ENCODE measurements around the gene MYOM3. TPM values are rescaled to one million over a fixed set of nuclear protein-coding genes. Genes with fewer than 3 reads are reported as not detected.

The MYOM3 gene
- total RNA-seq, 2 experiments from 2014 or later, result not detected

- no peak overlapping the region for H3K4me3 Mint-ChIP-seq
- no peaks in the 10 kb centered on the region for H3K27me3 Mint-ChIP-seq
- POLR2A ChIA-PET, result no interaction called here
- no peaks in the 10 kb centered on the region for H3K36me3 Mint-ChIP-seq
- no peak overlapping the region for H3K27ac Mint-ChIP-seq
- ATAC-seq (ENCODE audit: low read depth) (no peak), DNase-seq (no peak)
- H3K4me1 Mint-ChIP-seq, result no peaks in the 10 kb centered on the region
- no peaks in the 10 kb centered on the region for H3K9me3 Mint-ChIP-seq
Observed at GRCh38 chr1:24091971-24092482, 19.9 kb downstream of the MYOM3 start.

GRCh38 chr1:24090736-24091135 lies 21.2 kb downstream of the MYOM3 start:
- POLR2A ChIA-PET, result no interaction called here
- no peaks in the 10 kb centered on the region for H3K9me3 Mint-ChIP-seq
- DNase-seq (no peak), ATAC-seq (ENCODE audit: low read depth) (no peak)
- H3K4me3 Mint-ChIP-seq, result no peak overlapping the region
- no peaks in the 10 kb centered on the region for H3K27me3 Mint-ChIP-seq
- H3K36me3 Mint-ChIP-seq, result no peaks in the 10 kb centered on the region
- no peak overlapping the region for H3K27ac Mint-ChIP-seq
- no peaks in the 10 kb centered on the region for H3K4me1 Mint-ChIP-seq

- POLR2A ChIA-PET, result no interaction called here
- Mint-ChIP-seq H3K27me3 (no peaks in the 10 kb centered on the region), H3K4me1 (no peaks in the 10 kb centered on the region), H3K36me3 (no peaks in the 10 kb centered on the region), H3K4me3 (no peak overlapping the region), H3K9me3 (no peaks in the 10 kb centered on the region), H3K27ac (no peak overlapping the region)
- ATAC-seq (ENCODE audit: low read depth), result no peak
- no peak for DNase-seq
Observed at GRCh38 chr1:24089743-24090555, 22.0 kb downstream of the MYOM3 start.

- H3K27me3 Mint-ChIP-seq, result peaks cover under 1% of the 10 kb centered on the region
Observed at GRCh38 chr1:24089027-24089742, 22.8 kb downstream of the MYOM3 start.

GRCh38 chr1:24086466-24086865 lies 25.5 kb downstream of the MYOM3 start:
- no peak for ATAC-seq (ENCODE audit: low read depth)

More at GRCh38 chr1:24089027-24089742, 22.8 kb downstream of the MYOM3 start:
- H3K27ac Mint-ChIP-seq, result no peak overlapping the region
- POLR2A ChIA-PET, result no interaction called here
- DNase-seq, result no peak
- no peak for ATAC-seq (ENCODE audit: low read depth)
- no peak overlapping the region for H3K4me3 Mint-ChIP-seq
- no peaks in the 10 kb centered on the region for H3K36me3 Mint-ChIP-seq
- H3K4me1 Mint-ChIP-seq, result no peaks in the 10 kb centered on the region
- H3K9me3 Mint-ChIP-seq, result no peaks in the 10 kb centered on the region

GRCh38 chr1:24085546-24085945 lies 26.4 kb downstream of the MYOM3 start:
- no peak for ATAC-seq (ENCODE audit: low read depth)
- POLR2A ChIA-PET, result no interaction called here
- Mint-ChIP-seq H3K36me3 (no peaks in the 10 kb centered on the region), H3K4me1 (no peaks in the 10 kb centered on the region), H3K9me3 (no peaks in the 10 kb centered on the region), H3K4me3 (no peak overlapping the region), H3K27ac (no peak overlapping the region), H3K27me3 (peaks cover 4% of the 10 kb centered on the region)
- no peak for DNase-seq

More at GRCh38 chr1:24086466-24086865, 25.5 kb downstream of the MYOM3 start:
- POLR2A ChIA-PET, result no interaction called here
- Mint-ChIP-seq H3K27me3 (peaks cover 4% of the 10 kb centered on the region), H3K27ac (no peak overlapping the region), H3K4me1 (no peaks in the 10 kb centered on the region), H3K4me3 (no peak overlapping the region), H3K9me3 (no peaks in the 10 kb centered on the region), H3K36me3 (no peaks in the 10 kb centered on the region)
- DNase-seq, result no peak

- Mint-ChIP-seq H3K27me3 (peaks cover 7% of the 10 kb centered on the region), H3K27ac (no peak overlapping the region), H3K36me3 (no peaks in the 10 kb centered on the region), H3K4me3 (no peak overlapping the region), H3K4me1 (no peaks in the 10 kb centered on the region), H3K9me3 (no peaks in the 10 kb centered on the region)
- DNase-seq, result no peak
- POLR2A ChIA-PET, result no interaction called here
- no peak for ATAC-seq (ENCODE audit: low read depth)
Observed at GRCh38 chr1:24085007-24085406, 26.9 kb downstream of the MYOM3 start.

- H3K27me3 Mint-ChIP-seq, result peaks cover 7% of the 10 kb centered on the region
- H3K36me3 Mint-ChIP-seq, result no peaks in the 10 kb centered on the region
- no peak for DNase-seq
- no peaks in the 10 kb centered on the region for H3K9me3 Mint-ChIP-seq
- no peak for ATAC-seq (ENCODE audit: low read depth)
- H3K4me1 Mint-ChIP-seq, result no peaks in the 10 kb centered on the region
- POLR2A ChIA-PET, result interaction anchor here (0.6 kb wide), 1 partner anchor 181 kb away, joined by 3 read pairs; no protein-coding TSS in a partner anchor
- H3K27ac Mint-ChIP-seq, result no peak overlapping the region
- H3K4me3 Mint-ChIP-seq, result no peak overlapping the region
Observed at GRCh38 chr1:24084050-24084449, 27.9 kb downstream of the MYOM3 start.

- no peak for DNase-seq
- Mint-ChIP-seq H3K4me3 (no peak overlapping the region), H3K36me3 (no peaks in the 10 kb centered on the region), H3K27me3 (peaks cover 7% of the 10 kb centered on the region), H3K27ac (no peak overlapping the region), H3K4me1 (no peaks in the 10 kb centered on the region), H3K9me3 (no peaks in the 10 kb centered on the region)
- POLR2A ChIA-PET, result interaction anchor here (0.6 kb wide), 1 partner anchor 495 kb away, joined by 3 read pairs; no protein-coding TSS in a partner anchor
- ATAC-seq (ENCODE audit: low read depth), result no peak
Observed at GRCh38 chr1:24082372-24082771, 29.6 kb downstream of the MYOM3 start.

- H3K27ac Mint-ChIP-seq, result no peak overlapping the region
- H3K36me3 Mint-ChIP-seq, result no peaks in the 10 kb centered on the region
- ATAC-seq (ENCODE audit: low read depth), result no peak
- H3K9me3 Mint-ChIP-seq, result no peaks in the 10 kb centered on the region
- no peak overlapping the region for H3K4me3 Mint-ChIP-seq
- no peak for DNase-seq
- H3K27me3 Mint-ChIP-seq, result peaks cover 7% of the 10 kb centered on the region
- POLR2A ChIA-PET, result no interaction called here
- no peaks in the 10 kb centered on the region for H3K4me1 Mint-ChIP-seq
Observed at GRCh38 chr1:24081190-24081589, 30.7 kb downstream of the MYOM3 start.

- Mint-ChIP-seq H3K9me3 (no peaks in the 10 kb centered on the region), H3K27ac (no peak overlapping the region), H3K36me3 (no peaks in the 10 kb centered on the region), H3K4me3 (no peak overlapping the region), H3K27me3 (peaks cover 7% of the 10 kb centered on the region), H3K4me1 (no peaks in the 10 kb centered on the region)
- POLR2A ChIA-PET, result no interaction called here
- DNase-seq, result no peak
- ATAC-seq (ENCODE audit: low read depth), result no peak
Observed at GRCh38 chr1:24080131-24080530, 31.8 kb downstream of the MYOM3 start.

- no peak overlapping the region for H3K4me3 Mint-ChIP-seq
- ATAC-seq (ENCODE audit: low read depth), result no peak
- peaks cover 3% of the 10 kb centered on the region for H3K27me3 Mint-ChIP-seq
- no peaks in the 10 kb centered on the region for H3K4me1 Mint-ChIP-seq
- POLR2A ChIA-PET, result no interaction called here
- H3K9me3 Mint-ChIP-seq, result no peaks in the 10 kb centered on the region
- H3K36me3 Mint-ChIP-seq, result no peaks in the 10 kb centered on the region
- no peak for DNase-seq
- H3K27ac Mint-ChIP-seq, result no peak overlapping the region
Observed at GRCh38 chr1:24077278-24077978, 34.5 kb downstream of the MYOM3 start.

- no peak for DNase-seq
- no peaks in the 10 kb centered on the region for H3K9me3 Mint-ChIP-seq
- no peak overlapping the region for H3K27ac Mint-ChIP-seq
- peaks cover under 1% of the 10 kb centered on the region for H3K4me1 Mint-ChIP-seq
- ATAC-seq (ENCODE audit: low read depth), result no peak
- no peaks in the 10 kb centered on the region for H3K36me3 Mint-ChIP-seq
- POLR2A ChIA-PET, result no interaction called here
- H3K27me3 Mint-ChIP-seq, result peaks cover 3% of the 10 kb centered on the region
- H3K4me3 Mint-ChIP-seq, result no peak overlapping the region
Observed at GRCh38 chr1:24075946-24076345, 36.0 kb downstream of the MYOM3 start.

Data from activated naive CD8-positive, alpha-beta T cell treated with anti-CD3 and anti-CD28 coated beads, Interleukin-2, amount 10 ng/mL, durations not matched to agents 7 days and 5 days (primary cell).